ENCODE measurements around the gene S100A5.

- TF ChIP-seq SIX5 (IDR thresholded peaks at IDR 0.05; ENCODE audit: low read depth, low read length, severe bottlenecking) (no peak), NRF1 (conservative IDR thresholded peaks at IDR 0.05; ENCODE audit: low read depth, low read length) (no peak)
- TF ChIP-seq, protein P1, sequence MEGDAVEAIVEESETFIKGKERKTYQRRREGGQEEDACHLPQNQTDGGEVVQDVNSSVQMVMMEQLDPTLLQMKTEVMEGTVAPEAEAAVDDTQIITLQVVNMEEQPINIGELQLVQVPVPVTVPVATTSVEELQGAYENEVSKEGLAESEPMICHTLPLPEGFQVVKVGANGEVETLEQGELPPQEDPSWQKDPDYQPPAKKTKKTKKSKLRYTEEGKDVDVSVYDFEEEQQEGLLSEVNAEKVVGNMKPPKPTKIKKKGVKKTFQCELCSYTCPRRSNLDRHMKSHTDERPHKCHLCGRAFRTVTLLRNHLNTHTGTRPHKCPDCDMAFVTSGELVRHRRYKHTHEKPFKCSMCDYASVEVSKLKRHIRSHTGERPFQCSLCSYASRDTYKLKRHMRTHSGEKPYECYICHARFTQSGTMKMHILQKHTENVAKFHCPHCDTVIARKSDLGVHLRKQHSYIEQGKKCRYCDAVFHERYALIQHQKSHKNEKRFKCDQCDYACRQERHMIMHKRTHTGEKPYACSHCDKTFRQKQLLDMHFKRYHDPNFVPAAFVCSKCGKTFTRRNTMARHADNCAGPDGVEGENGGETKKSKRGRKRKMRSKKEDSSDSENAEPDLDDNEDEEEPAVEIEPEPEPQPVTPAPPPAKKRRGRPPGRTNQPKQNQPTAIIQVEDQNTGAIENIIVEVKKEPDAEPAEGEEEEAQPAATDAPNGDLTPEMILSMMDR (IDR thresholded peaks at IDR 0.05 in 2 of 3, conservative IDR thresholded peaks at IDR 0.05 in 1 of 3; ENCODE audit: control insufficient read depth in 2 of 3, extremely low read depth in 1 of 3, insufficient read depth in 1 of 3, low read depth in 3 of 3, low read length in 3 of 3) = peak; percentile 78 to 86 (median 82)
Measured at GRCh38 chr1:153509729-153510354, 30.9 kb downstream of the S100A5 start.

All from GM12878 (cell line).